Activated CD4-positive, CD25-positive, alpha-beta regulatory T cell (primary cell): Measurements from ENCODE around the gene PSMD2.

ENCODE experiments used
- DNase-seq, 4 experiments: peaks; one replicate each; lab custom pipeline; 2025; lab: John Stamatoyannopoulos, UW

The PSMD2 gene

DNA sequence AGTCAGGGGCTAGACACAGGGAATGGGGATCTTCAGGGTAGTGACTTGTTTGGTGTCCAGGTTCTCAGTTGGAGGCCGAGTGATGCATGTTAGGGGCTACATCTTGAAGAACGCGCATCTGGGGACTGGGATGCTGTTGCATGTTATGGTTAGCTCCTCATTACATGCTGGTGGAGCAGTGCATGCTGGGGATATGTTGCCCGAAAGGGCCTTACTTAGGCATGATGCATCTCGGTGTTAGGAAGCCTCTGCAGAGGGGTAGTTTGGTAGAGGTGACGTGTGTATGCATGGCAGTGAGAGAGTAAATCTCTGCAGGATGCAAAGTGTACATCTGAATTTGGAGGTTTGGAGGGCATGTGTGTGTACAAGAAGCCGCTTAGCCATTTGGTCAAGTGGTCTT, 17.8 kb downstream of the PSMD2 start:
- no peak for DNase-seq

DNA sequence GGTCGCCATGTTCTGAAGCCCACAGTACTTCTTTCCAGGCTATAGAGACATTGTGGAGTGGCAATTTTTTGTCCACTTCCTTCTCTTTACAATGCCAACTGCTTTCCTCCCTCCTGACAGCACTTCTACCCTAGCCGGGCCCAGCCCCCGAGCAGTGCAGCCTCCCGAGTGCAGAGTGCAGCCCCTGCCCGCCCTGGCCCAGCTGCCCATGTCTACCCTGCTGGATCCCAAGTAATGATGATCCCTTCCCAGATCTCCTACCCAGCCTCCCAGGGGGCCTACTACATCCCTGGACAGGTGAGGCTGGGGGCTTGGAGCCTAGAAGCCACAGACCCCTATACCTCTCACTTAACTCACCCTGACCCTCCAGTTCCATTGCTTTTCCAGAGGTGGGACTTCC, 18.2 kb downstream of the PSMD2 start:
- no peak for DNase-seq

DNA sequence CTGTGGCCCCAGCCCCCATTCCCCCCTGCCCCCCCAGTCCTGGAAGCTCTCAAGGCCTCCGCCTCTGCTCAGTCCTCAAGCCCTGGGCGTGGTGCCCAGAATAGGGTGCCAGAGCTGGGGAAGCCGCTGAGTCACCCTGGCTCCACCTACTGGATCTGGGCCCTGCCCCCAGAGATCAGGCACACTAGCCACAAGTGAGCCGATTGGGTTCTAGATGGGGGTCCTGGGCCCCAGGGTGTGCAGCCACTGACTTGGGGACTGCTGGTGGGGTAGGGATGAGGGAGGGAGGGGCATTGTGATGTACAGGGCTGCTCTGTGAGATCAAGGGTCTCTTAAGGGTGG, 21.0 kb downstream of the PSMD2 start:
- DNase-seq: no peak

DNA sequence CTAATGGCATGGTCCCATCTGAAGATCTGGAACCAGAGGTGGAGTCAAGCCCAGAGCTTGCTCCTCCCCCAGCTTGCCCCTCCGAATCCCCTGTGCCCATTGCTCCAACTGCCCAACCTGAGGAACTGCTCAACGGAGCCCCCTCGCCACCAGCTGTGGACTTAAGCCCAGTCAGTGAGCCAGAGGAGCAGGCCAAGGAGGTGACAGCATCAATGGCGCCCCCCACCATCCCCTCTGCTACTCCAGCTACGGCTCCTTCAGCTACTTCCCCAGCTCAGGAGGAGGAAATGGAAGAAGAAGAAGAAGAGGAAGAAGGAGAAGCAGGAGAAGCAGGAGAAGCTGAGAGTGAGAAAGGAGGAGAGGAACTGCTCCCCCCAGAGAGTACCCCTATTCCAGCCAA, 22.6 kb downstream of the PSMD2 start:
- DNase-seq: no peak

DNA sequence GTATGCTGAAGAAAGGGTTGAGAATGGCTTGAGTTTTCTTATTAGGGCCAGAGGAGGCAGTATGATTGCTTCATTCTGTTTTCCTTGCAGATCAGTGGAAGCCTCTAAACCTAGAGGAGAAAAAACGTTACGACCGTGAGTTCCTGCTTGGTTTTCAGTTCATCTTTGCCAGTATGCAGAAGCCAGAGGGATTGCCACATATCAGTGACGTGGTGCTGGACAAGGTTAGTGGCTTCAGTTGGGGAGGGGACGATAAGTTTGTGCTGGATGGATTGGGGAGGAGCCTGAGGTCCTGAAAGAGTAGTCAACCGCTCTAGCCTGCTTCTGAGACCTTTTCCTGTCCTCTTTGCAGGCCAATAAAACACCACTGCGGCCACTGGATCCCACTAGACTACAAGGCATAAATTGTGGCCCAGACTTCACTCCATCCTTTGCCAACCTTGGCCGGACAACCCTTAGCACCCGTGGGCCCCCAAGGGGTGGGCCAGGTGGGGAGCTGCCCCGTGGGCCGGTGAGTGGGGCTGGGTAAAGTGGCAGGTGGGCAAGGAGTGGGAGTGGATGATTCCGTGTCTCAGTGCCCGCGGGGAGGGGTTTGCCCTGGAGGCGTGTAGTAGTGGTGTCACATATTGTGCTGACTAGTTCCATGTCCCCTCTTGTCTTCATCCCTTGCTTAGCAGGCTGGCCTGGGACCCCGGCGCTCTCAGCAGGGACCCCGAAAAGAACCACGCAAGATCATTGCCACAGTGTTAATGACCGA, 23.9 kb downstream of the PSMD2 start:
- DNase-seq: no peak

DNA sequence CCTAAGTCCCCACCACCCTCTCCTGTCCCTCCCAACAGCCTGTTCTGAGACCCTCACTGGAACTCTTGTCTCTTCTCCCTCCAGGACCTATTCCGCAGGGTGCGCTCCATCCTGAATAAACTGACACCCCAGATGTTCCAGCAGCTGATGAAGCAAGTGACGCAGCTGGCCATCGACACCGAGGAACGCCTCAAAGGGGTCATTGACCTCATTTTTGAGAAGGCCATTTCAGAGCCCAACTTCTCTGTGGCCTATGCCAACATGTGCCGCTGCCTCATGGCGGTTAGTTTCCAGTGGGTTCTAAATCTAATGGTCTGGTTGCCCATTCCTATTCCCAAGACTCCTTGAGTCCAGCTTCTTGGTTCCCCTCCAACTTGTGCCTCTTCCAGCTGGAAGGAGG, 24.7 kb downstream of the PSMD2 start:
- DNase-seq: no peak

DNA sequence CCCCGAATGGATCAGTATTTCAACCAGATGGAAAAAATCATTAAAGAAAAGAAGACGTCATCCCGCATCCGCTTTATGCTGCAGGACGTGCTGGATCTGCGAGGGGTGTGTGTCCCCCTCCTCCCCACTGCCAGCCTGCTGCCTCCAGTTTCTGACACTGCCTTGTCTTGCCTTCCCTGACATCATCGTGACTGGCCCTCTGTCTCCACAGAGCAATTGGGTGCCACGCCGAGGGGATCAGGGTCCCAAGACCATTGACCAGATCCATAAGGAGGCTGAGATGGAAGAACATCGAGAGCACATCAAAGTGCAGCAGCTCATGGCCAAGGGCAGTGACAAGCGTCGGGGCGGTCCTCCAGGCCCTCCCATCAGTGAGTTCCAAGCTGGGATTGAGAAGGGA, 26.2 kb downstream of the PSMD2 start:
- no peak for DNase-seq

DNA sequence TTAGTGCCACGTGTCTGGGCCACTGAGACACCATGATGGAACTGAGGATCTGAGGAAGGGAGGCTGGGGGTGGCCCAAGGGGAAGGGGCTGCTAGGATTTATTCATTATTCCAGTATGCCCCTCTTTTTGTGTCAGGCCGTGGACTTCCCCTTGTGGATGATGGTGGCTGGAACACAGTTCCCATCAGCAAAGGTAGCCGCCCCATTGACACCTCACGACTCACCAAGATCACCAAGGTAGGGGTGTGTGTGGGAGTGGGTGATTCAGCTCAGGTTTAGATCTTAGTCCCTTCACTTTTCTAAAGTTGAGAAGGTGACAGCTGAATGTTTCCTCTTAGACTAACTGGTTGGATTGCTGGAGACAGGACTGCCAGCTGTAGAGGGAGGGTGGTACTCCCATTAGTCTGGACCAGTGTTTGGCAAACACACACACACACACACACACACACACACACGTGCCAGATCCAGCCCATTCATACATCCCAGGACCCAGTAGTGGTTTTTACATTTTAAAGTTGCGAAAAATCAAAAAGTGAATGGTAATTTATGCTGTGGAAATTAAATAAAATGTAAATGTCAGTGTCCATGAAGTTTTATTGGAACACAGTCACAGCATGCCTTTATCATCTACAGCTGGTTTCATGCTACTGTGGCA, 26.8 kb downstream of the PSMD2 start:
- no peak for DNase-seq

DNA sequence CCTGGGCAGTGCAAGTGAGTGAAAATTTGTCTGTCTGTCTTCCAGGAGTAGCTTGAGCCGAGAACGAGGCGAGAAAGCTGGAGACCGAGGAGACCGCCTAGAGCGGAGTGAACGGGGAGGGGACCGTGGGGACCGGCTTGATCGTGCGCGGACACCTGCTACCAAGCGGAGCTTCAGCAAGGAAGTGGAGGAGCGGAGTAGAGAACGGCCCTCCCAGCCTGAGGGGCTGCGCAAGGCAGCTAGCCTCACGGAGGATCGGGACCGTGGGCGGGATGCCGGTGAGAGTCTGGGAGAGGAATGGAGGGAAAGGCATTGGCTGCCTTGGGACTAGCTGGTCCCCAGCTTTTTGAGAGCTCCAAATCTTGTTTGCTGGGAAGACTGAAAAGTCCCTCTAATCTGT, 28.1 kb downstream of the PSMD2 start:
- DNase-seq: no peak

DNA sequence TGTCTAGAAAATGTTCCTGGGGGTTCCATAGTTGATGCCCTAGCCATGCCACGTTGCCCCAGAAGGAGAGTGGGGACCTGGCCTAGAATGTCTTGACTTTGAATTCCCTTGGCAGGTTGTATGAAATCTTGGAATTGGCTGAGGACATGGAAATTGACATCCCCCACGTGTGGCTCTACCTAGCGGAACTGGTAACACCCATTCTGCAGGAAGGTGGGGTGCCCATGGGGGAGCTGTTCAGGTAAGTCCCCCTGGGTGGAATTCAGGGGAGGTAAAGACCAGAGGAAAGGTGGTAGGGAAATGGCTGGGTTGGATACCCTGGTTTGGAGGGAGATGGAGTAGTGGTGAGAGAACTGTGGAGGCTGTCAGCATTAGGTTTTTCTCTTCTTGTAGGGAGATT, 29.5 kb downstream of the PSMD2 start:
- no peak for DNase-seq

DNA sequence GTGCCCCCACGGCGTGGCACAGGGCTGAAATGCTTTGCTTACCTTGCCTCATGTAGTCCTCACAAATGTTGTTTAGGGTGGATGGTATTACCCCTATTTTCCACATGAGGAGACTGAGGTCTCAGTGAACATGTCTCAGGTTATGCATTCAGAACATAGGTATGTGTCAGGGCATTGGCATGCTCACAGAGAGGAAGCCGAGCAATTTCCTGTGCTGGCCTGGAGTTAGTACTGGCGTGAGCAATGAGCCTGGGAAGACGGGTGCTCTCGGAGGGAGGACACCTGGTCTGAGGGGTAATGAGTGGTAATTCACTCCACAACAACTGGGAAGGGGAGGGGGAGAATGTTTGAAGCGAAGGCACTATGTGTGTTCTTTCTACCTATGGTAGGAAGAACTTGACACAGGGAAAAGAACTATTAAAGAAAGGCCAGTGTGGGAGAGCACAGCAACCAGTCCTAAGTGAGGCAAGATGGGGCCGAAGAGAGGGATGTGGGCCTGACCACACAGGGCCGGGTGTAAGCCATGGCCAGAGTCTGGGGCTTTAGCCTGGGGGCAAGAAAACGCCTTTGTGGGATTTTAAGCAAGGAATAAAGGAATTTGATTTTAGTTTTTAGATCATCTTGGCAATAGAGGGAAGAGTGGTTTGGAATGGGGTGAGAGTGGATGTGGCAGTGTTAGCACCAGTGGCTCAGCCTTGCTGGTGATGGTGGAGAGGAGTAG, 33.5 kb downstream of the PSMD2 start:
- DNase-seq: no peak

DNA sequence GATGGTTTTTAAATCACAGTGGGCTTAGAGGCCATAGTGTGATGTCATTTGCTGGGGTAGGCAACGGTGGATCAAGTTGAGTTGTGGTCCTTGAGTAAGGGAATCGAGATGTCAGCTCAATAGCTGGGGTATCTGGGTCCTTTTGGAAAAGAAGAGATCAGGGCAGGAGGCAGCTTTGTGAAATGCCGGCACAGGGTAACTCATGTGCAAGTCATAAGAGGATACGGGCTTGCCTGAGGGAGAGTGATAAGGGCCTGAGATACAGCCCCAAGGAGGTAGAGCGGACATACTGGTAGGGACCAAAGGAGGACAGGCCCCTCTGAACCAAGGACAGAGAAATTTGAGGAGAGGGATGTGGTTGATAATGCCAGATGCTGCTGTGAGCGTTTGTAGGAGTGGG, 34.1 kb downstream of the PSMD2 start:
- DNase-seq: no peak

DNA sequence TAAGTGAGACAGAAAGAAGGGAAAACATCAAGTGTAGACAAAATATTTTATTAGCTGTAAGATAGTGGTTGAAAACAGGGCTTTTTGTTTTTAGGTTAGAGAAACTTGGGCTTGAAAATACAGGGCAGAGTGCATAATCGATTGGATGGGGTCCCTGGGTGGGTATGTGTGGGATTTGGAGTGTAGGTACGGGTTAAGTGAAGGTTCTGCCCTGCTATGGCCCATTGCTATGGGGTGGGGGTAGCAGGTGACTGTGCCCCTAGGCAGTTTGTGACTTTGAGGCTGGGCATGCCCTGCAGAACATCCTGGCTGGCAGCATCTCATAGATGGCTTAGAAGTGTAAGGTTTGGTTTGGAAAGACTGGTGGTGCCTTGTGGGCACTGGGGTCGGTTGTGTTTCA, 34.7 kb downstream of the PSMD2 start:
- DNase-seq: no peak

DNA sequence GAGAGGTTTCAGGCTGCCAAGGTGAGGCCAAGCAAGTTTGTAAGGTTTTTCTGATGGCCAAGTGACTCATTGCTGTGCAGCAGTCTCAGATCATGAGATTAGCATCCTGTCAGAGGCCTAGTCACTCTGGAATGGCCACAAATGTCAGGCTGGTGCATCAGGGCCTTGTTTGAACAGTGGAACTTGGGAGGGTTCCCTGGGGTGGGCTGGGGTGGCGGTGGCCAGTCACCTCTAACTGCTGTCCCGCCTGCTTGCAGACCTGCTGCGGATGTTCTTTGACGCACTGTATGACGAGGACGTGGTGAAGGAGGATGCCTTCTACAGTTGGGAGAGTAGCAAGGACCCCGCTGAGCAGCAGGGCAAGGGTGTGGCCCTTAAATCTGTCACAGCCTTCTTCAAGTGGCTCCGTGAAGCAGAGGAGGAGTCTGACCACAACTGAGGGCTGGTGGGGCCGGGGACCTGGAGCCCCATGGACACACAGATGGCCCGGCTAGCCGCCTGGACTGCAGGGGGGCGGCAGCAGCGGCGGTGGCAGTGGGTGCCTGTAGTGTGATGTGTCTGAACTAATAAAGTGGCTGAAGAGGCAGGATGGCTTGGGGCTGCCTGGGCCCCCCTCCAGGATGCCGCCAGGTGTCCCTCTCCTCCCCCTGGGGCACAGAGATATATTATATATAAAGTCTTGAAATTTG, 35.6 kb downstream of the PSMD2 start:
- peak in 1 of 4 experiments; percentile 22 for DNase-seq

DNA sequence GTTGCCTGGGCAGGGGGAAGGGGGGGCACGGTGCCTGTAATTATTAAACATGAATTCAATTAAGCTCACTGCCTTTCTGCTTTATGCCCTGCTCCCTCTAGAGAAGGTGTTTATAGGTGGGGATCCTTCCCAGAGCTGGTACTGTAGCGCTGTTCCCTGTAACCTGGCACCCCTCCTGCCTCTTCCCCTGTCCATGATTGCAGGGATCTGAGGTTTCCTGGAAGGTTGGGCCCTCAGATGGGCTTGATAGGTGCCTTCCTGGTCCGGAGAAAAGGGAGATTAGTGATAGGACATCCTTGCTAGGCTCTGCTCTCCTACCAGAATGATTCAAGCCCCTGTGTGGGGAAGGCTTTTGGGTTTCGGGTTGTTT, 36.2 kb downstream of the PSMD2 start:
- DNase-seq: no peak

DNA sequence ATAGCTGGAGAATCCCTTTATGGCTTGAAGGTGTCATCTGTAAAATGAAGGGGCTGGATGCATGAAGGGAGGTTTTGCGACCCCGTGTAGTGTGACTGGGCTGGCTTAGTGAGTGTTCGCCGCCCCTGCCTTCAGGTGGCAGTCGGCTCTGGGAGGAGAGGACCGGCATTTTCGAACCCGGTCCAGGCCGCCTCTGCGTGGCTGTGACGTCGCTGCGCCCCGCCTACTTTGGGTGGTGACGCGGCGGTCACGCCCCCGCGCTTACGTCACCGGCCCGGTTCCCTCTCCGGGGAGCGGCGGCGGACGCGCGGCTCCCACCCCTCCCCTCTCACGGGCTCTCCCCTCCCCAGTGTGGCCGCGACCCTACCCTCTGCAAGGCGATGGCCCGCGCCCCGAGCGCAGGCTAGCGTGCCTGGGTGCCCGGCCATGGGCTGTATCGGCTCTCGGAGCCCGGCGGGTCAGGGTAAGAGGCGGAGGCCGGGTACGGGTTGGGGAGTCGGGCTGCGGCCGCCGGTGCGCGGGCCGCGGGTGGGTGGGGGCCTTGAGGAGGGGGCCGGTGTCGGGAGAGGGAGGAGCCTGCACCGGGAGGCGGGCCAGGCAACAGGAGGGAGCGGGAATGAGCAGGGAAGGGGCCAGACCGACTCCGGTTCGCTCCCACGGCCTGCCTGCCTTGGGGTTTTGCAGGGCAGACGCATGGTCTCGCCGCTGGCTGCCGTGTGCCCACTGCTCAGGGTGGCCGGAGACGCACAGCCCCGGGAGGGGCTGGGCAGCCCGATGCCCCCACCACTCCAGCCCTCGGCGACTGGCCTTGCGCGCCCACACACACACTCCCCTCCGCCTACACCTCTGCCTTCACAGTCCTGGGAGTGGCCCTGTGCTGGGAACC, 36.9 kb downstream of the PSMD2 start:
- DNase-seq: peak; percentile 72 to 78 (median 75)

DNA sequence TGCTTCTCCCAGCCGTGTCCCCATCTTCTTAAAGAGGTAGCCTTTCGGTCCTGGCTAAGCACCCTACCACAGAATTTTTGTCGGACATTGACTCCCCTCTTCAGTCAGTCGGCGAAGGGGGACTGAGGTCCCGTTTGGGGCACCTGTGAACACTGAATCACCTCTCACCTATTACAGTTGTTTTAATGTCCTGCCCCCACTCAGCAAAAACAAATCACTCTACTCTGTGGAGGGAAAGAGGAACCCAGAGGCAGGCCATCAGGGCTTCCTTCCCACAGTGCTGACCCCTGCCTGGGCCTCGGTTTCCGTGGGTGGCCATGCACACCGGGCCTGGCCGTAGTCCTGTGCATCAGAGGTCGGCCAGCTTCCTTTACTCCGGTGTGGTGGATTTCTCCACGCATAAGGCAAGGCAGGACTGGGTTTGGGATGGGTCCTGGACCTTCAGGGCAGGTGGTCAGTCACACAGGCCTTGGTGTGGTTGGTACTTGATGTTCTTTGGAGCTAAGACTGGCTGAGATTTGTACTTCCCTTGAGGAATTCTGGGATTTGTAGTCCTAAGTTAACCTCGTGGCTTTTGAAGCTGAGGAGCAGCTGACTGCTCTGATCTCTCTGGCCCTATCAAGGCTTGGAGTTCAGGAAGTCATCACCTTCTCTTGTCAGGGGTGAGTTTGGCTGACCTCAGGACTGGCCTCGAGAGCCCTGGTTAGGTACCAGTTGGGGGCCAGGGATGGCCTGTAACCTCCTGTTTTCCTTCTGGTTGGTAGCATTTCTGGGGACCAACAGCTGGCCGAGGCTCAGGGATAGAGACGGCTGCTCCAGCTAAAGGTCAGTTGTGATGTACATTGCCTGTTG, 37.7 kb downstream of the PSMD2 start:
- DNase-seq: no peak

DNA sequence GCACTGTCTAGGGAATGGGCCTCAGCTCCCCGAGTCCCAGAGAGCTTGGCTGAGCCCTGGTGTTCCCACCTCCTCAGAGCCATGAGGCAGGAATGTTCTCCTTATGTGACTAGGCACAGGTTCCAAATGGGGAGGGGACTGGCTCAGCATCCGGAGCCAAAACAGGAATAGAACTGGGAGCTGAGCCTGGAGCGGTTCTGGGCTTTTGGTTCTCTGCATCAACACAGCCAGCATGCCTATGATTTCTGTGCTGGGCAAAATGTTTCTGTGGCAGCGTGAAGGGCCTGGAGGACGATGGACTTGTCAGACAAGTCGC, 38.3 kb downstream of the PSMD2 start, which contains the start of gene FAM131A:
Gene FAM131A (plus strand): TSS at position 202 of the 316 bp plus-strand sequence. CDS start 31 bp downstream, at position 233.
- no peak for DNase-seq

DNA sequence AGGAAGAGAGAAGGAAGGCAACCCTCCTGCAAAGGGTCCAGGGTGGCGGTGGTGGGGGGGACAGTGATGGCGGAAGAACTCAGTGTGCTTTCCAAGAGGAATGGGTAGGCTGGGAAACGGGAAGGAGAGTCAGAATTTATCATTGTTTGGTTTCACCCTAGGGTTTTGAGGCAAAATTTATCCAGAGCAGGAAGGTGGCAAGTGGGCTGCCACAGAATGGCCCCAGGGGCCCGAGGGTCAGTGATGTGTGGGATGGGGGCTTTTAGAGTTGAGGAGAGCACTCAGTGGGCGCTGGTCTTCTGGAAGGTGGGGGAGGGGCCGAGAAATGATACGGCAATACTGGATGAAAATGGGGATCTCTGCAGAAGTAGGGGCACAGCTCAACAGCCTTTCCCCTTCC, 38.9 kb downstream of the PSMD2 start:
- DNase-seq: no peak

DNA sequence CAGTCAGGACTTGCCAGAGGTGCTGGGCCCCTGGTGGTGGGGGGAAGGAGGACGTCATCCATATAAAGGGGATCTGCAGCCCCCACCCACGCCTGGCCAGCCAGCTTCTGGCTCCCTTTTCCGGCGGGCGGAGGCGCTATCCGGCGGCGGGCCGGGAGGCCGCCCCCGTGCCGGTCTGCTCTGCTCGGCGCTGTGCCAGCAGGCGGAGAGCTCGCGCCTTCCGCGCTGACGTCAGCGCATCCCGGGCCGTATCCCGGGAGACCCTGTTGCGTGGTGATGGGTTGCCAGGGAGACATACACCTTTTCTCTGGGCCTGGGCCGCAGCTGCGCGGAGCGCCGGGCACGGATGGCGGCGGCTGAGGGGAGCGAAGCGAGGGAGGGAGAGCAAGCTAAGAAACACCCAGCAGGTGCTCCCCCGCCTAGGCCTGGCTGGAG, 39.5 kb downstream of the PSMD2 start:
- DNase-seq: no peak

DNA sequence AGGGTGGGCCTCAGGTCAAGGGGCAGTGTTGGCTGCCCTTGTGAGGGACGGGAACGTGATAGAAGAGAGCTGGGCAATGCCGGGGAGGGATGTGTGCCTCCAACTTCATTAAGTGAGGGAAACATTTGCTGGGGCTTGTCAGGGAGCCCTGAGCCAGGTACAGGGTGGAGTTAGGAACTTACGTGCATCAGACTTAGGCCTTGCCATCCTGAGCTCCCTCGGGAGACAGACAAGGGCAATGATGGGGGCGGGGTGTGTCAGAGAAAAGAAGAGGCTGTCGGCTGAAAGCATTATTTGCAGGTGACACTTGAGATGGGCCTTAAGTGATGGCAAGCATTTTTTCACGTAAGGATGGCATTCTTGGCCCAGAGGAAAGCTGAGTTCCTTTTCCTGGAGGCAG, 40.0 kb downstream of the PSMD2 start:
- DNase-seq: no peak
